Upper lobe of left lung (tissue), 6 donors: ENCODE data around the gene RASAL2. TPM values are rescaled to one million over a fixed set of nuclear protein-coding genes. Genes with fewer than 3 reads are reported as not detected.

Experiments
- ATAC-seq, 2 donors: fragments of 200-7000 bp; cut with Tn5 transposase; one replicate each; pipeline ENCODE4 v1.9.1; 2022; ENCODE audit warnings: mild to moderate bottlenecking in 2 of 2, moderate library complexity in 2 of 2; ENCODE audit not compliant: low FRiP score in 2 of 2
- DNase-seq, 2 donors: peaks; one replicate each; pipeline ENCODE4 v3.0.0-alpha.2; 2019 to 2020
- H3K27ac ChIP-seq, 4 donors: fragments of 200-600 bp; sonication (generic); one replicate each; pipeline ENCODE4 v1.5.1; 2016 to 2019
- H3K27me3 ChIP-seq, 4 donors: fragments of 200-600 bp; sonication (generic); one replicate each; pipeline ENCODE4 v1.5.1; 2017 to 2019
- H3K36me3 ChIP-seq, 4 donors: fragments of 200-600 bp; sonication (generic); one replicate each; pipeline ENCODE4 v1.5.1; 2016 to 2019
- H3K4me1 ChIP-seq, 4 donors: fragments of 200-600 bp; sonication (generic); one replicate each; pipeline ENCODE4 v1.5.1; 2018 to 2019
- H3K4me3 ChIP-seq, 4 donors: fragments of 200-600 bp; sonication (generic); one replicate each; pipeline ENCODE4 v1.5.1; 2017 to 2019; ENCODE audit warnings: mild to moderate bottlenecking in 2 of 4, moderate library complexity in 1 of 4
- H3K9me3 ChIP-seq, 4 donors: fragments of 200-600 bp; sonication (generic); one replicate each; pipeline ENCODE4 v1.5.1; 2018 to 2019
- CTCF ChIP-seq, 6 experiments: fragments of 450-650 bp in 4 of 6; fragments of 200-600 bp in 2 of 6; sonication (generic) in 2 of 6; IDR thresholded peaks; one replicate each; pipeline ENCODE4 v1.5.1; 2016 to 2019; ENCODE audit warnings: antibody characterized with exemption in 6 of 6
- EP300 ChIP-seq, 4 donors: sonication (generic); formaldehyde crosslinking; IDR thresholded peaks; one replicate each; pipeline ENCODE4 v1.5.1; 2017; ENCODE audit warnings: antibody characterized with exemption in 4 of 4, control low read depth in 2 of 4
- POLR2A ChIP-seq, 4 donors: fragments of 450-650 bp; IDR thresholded peaks; one replicate each; pipeline ENCODE4 v1.5.1; 2016 to 2017; ENCODE audit warnings: antibody characterized with exemption in 4 of 4, mild to moderate bottlenecking in 2 of 4
- POLR2AphosphoS5 ChIP-seq, 2 donors: sonication (generic); formaldehyde crosslinking; IDR thresholded peaks; one replicate each; pipeline ENCODE4 v1.5.1; 2017; ENCODE audit warnings: antibody characterized with exemption in 2 of 2
- WGBS, 2 donors: methylation state at CpG; one replicate each; pipeline ENCODE4 v1.1.5; 2017 to 2018; 5-methylcytosine and 5-hydroxymethylcytosine counted together
- total RNA-seq, 6 donors: library from RNA; depleted of rRNA in 4 of 6; stranded (reverse); fragments of >200 nt in 4 of 6; gene quantifications; one replicate each; pipeline versions ENCODE4 v1.1.0 to v1.2.1, GENCODE V29; 2016 to 2021
- donor health status: DM: no; HTN: no; CAD: no; lungs with moderate emphysema.
- donor health status: DM: no; HTN: yes; CAD: no; lungs with severe emphysema.

RASAL2 gene
- total RNA-seq, 6 donors from 2014 or later: 24.7 to 59.0 (median 41.6) TPM

- DNase-seq (no peak), ATAC-seq (no peak)
- H3K27me3 ChIP-seq: no peaks in the 10 kb centered on the region
- H3K9me3 ChIP-seq: peaks cover 0 to 7% (median 0%) of the 10 kb centered on the region in 4 donors
- TF ChIP-seq POLR2AphosphoS5 (IDR thresholded peaks at IDR 0.05) (no peak), CTCF (IDR thresholded peaks at IDR 0.05) (no peak), EP300 (IDR thresholded peaks at IDR 0.05) (no peak), POLR2A (IDR thresholded peaks at IDR 0.05) (no peak)
- 65 to 75% methylated on average over 3 of the region's 3 CpGs for WGBS, 2 donors
- H3K36me3 ChIP-seq: no peaks in the 10 kb centered on the region
- H3K4me3 ChIP-seq: no peak overlapping the region
- H3K4me1 ChIP-seq: no peaks in the 10 kb centered on the region
- no peak overlapping the region for H3K27ac ChIP-seq
Measured at GRCh38 chr1:178354816-178355215, 260.9 kb downstream of the RASAL2 start.

GRCh38 chr1:178356299-178356698, 262.4 kb downstream of the RASAL2 start:
- Histone ChIP-seq H3K27me3 (no peaks in the 10 kb centered on the region), H3K27ac (no peak overlapping the region), H3K9me3 (peaks cover 0 to 7% (median 0%) of the 10 kb centered on the region in 4 donors), H3K4me3 (no peak overlapping the region), H3K36me3 (no peaks in the 10 kb centered on the region), H3K4me1 (no peaks in the 10 kb centered on the region)
- ATAC-seq (no peak), DNase-seq (no peak)
- TF ChIP-seq EP300 (IDR thresholded peaks at IDR 0.05) (no peak), POLR2AphosphoS5 (IDR thresholded peaks at IDR 0.05) (no peak), POLR2A (IDR thresholded peaks at IDR 0.05) (no peak), CTCF (IDR thresholded peaks at IDR 0.05) (no peak)
- WGBS, 2 donors: 91 to 93% methylated on average over 1 of the region's 1 CpG

- Histone ChIP-seq H3K27ac (no peak overlapping the region), H3K27me3 (no peaks in the 10 kb centered on the region), H3K36me3 (no peaks in the 10 kb centered on the region), H3K4me3 (no peak overlapping the region), H3K9me3 (no peaks in the 10 kb centered on the region), H3K4me1 (peaks cover 0 to 4% (median 0%) of the 10 kb centered on the region in 4 donors)
- no peak for ATAC-seq
- WGBS, 2 donors: 95 to 98% methylated on average over 1 of the region's 1 CpG
- no peak for DNase-seq
- TF ChIP-seq CTCF (IDR thresholded peaks at IDR 0.05): no peak
- no peak for TF ChIP-seq EP300 (IDR thresholded peaks at IDR 0.05)
- no peak for TF ChIP-seq POLR2AphosphoS5 (IDR thresholded peaks at IDR 0.05)
- no peak for TF ChIP-seq POLR2A (IDR thresholded peaks at IDR 0.05)
Measured at GRCh38 chr1:178358456-178358855, 264.6 kb downstream of the RASAL2 start.

GRCh38 chr1:178360421-178360820, 266.5 kb downstream of the RASAL2 start:
- ATAC-seq (no peak), DNase-seq (no peak)
- Histone ChIP-seq H3K27ac (no peak overlapping the region), H3K4me3 (no peak overlapping the region), H3K4me1 (peaks cover 0 to 4% (median 0%) of the 10 kb centered on the region in 4 donors), H3K9me3 (no peaks in the 10 kb centered on the region), H3K27me3 (no peaks in the 10 kb centered on the region), H3K36me3 (no peaks in the 10 kb centered on the region)
- TF ChIP-seq CTCF (IDR thresholded peaks at IDR 0.05): no peak
- no peak for TF ChIP-seq EP300 (IDR thresholded peaks at IDR 0.05)
- no peak for TF ChIP-seq POLR2A (IDR thresholded peaks at IDR 0.05)
- TF ChIP-seq POLR2AphosphoS5 (IDR thresholded peaks at IDR 0.05): no peak
- 80 to 84% methylated on average over 4 of the region's 4 CpGs for WGBS, 2 donors

- ATAC-seq (no peak), DNase-seq (no peak)
- TF ChIP-seq CTCF (IDR thresholded peaks at IDR 0.05) (no peak), EP300 (IDR thresholded peaks at IDR 0.05) (no peak), POLR2AphosphoS5 (IDR thresholded peaks at IDR 0.05) (no peak), POLR2A (IDR thresholded peaks at IDR 0.05) (no peak)
- H3K4me1 ChIP-seq: peaks cover 0 to 4% (median 0%) of the 10 kb centered on the region in 4 donors
- H3K36me3 ChIP-seq: no peaks in the 10 kb centered on the region
- no peaks in the 10 kb centered on the region for H3K9me3 ChIP-seq
- H3K27me3 ChIP-seq: no peaks in the 10 kb centered on the region
- H3K4me3 ChIP-seq: no peak overlapping the region
- WGBS, 2 donors: 96 to 99% methylated on average over 6 of the region's 6 CpGs
- no peak overlapping the region for H3K27ac ChIP-seq
Measured at GRCh38 chr1:178361847-178362246, 267.9 kb downstream of the RASAL2 start.
